Skeletal muscle satellite cell (primary cell): ENCODE data around the gene SLC22A12.
"Not testable (repeated sequence)": the region's sequence is repeated elsewhere in the genome, so short reads cannot be mapped to it uniquely, and the experiment has no call there.

Experiments
- H3K27me3 ChIP-seq: 2 replicates; pipeline ENCODE4 v1.7.0; 2013; ENCODE audit warnings: low read length; ENCODE audit not compliant: control insufficient read depth, insufficient read depth
- H3K36me3 ChIP-seq: 2 replicates; pipeline ENCODE4 v1.7.0; 2013; ENCODE audit warnings: mild to moderate bottlenecking, control low read depth, low read length; ENCODE audit not compliant: insufficient read depth
- H3K4me1 ChIP-seq: 2 replicates; pipeline ENCODE4 v1.7.0; 2013; ENCODE audit warnings: low read length; ENCODE audit not compliant: control insufficient read depth, insufficient read depth
- H3K4me2 ChIP-seq: 2 replicates; pipeline ENCODE4 v1.7.0; 2013; ENCODE audit warnings: mild to moderate bottlenecking, low read length
- H3K4me3 ChIP-seq: 2 replicates; pipeline ENCODE4 v1.7.0; 2013; ENCODE audit warnings: low read length
- H3K9ac ChIP-seq: 2 replicates; pipeline ENCODE4 v1.7.0; 2013; ENCODE audit warnings: mild to moderate bottlenecking, low read depth, low read length, moderate library complexity
- H3K9me3 ChIP-seq: replicated peaks from 2 replicates; pipeline ENCODE4 v1.7.0; 2013; ENCODE audit warnings: mild to moderate bottlenecking, control low read depth, low read length

The SLC22A12 gene

DNA sequence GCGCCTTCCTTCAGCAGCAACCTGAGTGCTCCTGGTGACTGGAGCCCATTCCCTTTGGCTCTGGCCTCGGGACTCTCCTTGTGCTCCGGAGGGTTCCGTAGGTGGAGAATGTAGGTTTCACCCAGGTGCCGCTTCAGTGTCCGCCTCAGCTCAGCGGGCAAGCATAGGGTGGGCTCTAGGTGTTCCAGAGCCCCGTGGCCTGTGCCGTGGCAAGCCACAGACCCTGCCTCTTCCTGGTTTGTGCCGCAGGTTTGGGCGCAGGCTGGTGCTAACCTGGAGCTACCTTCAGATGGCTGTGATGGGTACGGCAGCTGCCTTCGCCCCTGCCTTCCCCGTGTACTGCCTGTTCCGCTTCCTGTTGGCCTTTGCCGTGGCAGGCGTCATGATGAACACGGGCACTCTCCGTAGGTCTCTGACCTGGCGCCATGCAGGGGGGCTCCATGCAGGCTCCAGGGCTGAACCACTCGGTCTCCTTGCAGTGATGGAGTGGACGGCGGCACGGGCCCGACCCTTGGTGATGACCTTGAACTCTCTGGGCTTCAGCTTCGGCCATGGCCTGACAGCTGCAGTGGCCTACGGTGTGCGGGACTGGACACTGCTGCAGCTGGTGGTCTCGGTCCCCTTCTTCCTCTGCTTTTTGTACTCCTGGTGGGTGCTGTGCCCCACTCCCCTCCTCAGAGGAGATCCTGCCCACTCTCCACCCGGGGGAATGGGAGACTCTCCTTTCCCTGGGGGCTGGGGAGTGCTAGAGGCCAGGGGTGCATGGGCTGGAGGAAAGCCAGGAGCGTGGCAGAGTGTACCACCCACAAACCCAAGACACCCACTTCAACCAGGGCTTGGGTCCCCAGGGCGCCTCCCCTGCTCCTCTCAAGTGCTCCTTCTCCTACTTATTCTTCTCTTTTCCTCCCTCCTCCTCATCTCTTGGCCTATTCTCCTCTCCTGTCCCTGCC, 2.4 kb downstream of the SLC22A12 start:
- Histone ChIP-seq H3K4me1 (no peaks in the 10 kb centered on the region), H3K9me3 (no peaks in the 10 kb centered on the region), H3K36me3 (no peaks in the 10 kb centered on the region), H3K4me2 (no peak overlapping the region), H3K27me3 (peaks cover 18% of the 10 kb centered on the region), H3K9ac (no peak overlapping the region), H3K4me3 (no peak overlapping the region)

DNA sequence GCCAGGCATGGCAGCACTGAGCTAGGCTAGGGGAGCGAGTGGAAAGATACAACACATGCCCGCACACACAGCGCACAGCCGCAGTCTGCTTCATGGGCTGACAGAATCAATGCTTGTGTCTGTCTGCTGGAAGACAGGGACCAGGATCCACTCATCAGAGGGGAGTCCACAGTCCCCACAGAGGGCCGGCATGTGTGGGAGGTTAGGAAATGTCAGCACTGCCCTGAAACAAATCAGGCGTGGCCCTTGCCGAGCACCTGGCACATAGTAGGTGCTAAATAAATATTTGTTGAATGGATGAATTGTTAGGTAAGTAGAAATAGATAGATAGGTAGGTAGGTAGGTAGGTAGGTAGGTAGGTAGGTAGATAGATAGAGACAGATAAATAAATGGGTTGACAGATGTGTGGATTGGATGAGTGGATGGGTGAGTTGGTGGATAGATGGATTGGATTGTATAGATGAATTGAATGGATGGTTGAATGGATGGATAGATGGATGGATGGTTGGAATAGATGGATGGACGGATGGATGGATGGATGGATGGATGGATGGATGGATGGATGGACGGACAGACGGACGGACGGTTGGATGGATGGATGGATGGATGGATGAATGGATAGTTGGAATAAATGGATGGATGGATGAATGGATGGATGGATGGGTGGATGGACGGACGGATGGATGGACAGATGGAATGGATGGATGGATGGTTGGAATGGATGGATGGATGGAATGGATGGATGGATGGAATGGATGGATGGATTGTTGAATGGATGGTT, 3.3 kb downstream of the SLC22A12 start:
- Histone ChIP-seq H3K27me3 (peaks cover 15% of the 10 kb centered on the region), H3K4me1 (no peaks in the 10 kb centered on the region), H3K36me3 (no peaks in the 10 kb centered on the region), H3K9ac (no peak overlapping the region), H3K4me2 (no peak overlapping the region), H3K4me3 (no peak overlapping the region), H3K9me3 (no peaks in the 10 kb centered on the region)

DNA sequence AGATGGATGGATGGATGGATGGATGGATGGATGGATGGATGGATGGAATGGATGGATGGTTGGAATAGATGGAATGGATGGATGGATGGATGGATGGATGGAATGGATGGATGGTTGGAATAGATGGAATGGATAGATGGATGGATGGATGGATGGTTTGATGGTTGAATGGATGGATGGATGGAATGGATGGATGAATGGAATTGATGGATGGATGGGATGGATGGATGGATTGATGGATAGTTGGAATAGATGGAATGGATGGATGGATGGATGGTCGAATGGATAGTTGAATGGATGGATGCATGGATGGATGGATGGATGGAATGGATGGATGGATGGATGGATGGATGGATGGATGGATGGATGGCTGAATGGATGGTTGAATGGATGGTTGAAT, 4.9 kb downstream of the SLC22A12 start:
- H3K4me1 ChIP-seq, H3K9ac ChIP-seq, H3K9me3 ChIP-seq, H3K4me3 ChIP-seq, H3K4me2 ChIP-seq, H3K36me3 ChIP-seq: not testable (repeated sequence)
- H3K27me3 ChIP-seq: peaks cover 11% of the 10 kb centered on the region

DNA sequence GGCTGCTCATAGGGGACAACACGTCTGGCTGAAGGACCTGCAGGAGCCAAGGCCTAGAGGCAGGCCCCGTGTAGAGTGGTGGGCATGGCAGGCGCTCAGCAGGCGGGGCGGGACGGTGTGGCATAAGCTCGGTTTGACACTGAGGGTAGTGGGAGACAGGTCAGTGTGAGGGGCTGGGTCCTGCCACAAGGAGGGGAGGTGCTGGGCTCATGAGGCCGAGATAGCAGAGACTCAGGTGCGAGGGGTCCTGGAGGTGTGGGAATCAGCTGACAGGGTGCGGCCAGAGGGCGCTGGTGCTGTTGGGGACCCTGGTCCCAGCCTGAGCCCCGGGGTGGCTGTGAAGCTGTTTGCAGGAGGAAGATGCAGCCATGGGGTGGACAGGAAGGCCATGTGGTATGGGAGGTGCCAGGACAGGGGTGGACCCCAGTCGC, 6.7 kb downstream of the SLC22A12 start:
- H3K27me3 ChIP-seq: peaks cover 14% of the 10 kb centered on the region
- no peaks in the 10 kb centered on the region for H3K36me3 ChIP-seq
- no peaks in the 10 kb centered on the region for H3K4me1 ChIP-seq

DNA sequence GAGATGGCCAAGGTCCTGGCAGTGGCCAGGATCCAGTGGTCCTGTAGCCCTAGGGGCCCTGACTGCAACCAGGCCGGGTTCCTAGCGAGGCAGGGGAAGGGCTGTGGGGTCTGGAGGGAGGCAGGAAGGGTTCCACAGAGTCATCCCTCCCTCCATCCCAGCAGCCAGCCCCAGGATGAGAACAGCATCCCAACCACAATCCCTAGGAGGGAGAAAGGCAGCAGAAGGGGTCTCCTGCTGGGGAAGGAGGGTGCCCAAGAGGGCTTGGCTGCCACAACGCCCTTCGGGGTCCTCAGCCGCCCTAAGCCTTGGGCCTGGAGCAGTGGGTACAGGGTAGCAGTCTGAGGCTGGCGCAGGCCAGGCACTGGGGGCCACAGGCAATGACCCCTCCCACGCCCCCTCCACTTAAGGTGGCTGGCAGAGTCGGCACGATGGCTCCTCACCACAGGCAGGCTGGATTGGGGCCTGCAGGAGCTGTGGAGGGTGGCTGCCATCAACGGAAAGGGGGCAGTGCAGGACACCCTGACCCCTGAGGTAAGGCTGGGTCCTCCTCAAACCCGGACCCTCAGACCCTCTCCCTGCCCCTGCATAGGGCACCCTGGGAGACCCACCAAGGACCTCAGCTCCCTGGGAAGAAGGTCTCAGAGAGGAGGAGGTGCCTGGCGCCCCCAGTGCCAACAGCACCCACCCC, 7.2 kb downstream of the SLC22A12 start:
- Histone ChIP-seq H3K4me3 (no peak overlapping the region), H3K4me1 (no peaks in the 10 kb centered on the region), H3K36me3 (no peaks in the 10 kb centered on the region), H3K4me2 (no peak overlapping the region), H3K9ac (no peak overlapping the region), H3K27me3 (peaks cover 13% of the 10 kb centered on the region), H3K9me3 (no peaks in the 10 kb centered on the region)

More for the DNA sequence above, 6.7 kb downstream of the SLC22A12 start:
- no peak overlapping the region for H3K9ac ChIP-seq
- no peak overlapping the region for H3K4me3 ChIP-seq
- no peaks in the 10 kb centered on the region for H3K9me3 ChIP-seq
- no peak overlapping the region for H3K4me2 ChIP-seq

DNA sequence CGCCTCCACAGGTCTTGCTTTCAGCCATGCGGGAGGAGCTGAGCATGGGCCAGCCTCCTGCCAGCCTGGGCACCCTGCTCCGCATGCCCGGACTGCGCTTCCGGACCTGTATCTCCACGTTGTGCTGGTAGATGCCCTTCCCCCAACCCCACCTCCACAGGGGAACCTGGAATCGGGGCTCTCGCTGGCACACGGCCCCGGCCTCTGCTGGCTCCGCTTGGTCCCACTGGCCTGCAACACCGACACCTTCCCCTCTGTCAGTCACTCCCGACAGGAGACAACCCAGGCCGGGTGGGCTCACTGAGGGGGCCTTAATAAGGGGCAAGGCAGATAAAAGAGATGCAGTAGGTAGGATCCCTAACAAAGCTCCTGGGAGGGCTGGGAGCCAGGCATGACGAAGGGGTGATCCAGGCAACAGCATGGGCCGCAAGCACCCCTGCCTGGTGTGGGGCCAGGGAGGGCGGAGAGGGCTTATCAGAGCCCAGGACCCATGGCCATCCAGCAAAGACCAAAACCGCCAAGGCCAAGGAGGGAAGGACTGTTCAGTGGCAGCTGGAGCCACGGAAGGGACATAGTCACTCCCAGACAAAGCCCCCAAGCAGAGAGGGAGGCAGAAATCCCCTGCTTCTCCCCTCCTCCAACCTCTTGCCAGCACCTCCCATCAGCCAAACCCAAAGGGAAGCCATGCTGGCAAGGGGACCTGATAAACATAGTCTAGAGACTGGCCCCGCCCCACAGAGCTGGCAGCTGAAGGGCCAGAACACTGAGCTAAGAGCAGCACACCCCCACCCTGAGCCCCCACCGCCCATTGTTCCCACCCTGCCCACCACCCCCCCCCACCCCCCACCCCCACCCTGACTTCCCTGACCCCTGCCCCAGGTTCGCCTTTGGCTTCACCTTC, 8.0 kb downstream of the SLC22A12 start:
- Histone ChIP-seq H3K9me3 (no peaks in the 10 kb centered on the region), H3K36me3 (no peaks in the 10 kb centered on the region), H3K9ac (no peak overlapping the region), H3K27me3 (peaks cover 16% of the 10 kb centered on the region), H3K4me2 (no peak overlapping the region), H3K4me3 (no peak overlapping the region), H3K4me1 (no peaks in the 10 kb centered on the region)

DNA sequence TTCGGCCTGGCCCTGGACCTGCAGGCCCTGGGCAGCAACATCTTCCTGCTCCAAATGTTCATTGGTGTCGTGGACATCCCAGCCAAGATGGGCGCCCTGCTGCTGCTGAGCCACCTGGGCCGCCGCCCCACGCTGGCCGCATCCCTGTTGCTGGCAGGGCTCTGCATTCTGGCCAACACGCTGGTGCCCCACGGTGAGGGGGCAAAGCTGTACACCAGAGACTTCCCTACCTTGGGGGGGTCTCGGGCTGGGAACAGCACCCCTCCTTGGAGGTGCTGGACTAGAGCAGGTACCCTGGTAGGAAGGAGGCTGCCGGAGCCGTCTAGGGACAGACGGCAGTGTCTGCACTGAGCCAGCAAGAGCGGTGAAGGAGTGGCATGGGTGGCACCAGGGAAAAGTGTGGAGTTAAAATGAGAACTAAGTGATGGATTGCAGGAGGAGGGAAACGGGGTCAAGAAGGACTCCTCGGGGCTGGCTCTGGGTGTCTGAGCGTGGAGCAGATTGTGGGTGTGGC, 8.7 kb downstream of the SLC22A12 start:
- Histone ChIP-seq H3K9ac (no peak overlapping the region), H3K4me1 (no peaks in the 10 kb centered on the region), H3K4me2 (no peak overlapping the region), H3K27me3 (peaks cover 22% of the 10 kb centered on the region), H3K9me3 (no peaks in the 10 kb centered on the region), H3K4me3 (no peak overlapping the region), H3K36me3 (no peaks in the 10 kb centered on the region)

DNA sequence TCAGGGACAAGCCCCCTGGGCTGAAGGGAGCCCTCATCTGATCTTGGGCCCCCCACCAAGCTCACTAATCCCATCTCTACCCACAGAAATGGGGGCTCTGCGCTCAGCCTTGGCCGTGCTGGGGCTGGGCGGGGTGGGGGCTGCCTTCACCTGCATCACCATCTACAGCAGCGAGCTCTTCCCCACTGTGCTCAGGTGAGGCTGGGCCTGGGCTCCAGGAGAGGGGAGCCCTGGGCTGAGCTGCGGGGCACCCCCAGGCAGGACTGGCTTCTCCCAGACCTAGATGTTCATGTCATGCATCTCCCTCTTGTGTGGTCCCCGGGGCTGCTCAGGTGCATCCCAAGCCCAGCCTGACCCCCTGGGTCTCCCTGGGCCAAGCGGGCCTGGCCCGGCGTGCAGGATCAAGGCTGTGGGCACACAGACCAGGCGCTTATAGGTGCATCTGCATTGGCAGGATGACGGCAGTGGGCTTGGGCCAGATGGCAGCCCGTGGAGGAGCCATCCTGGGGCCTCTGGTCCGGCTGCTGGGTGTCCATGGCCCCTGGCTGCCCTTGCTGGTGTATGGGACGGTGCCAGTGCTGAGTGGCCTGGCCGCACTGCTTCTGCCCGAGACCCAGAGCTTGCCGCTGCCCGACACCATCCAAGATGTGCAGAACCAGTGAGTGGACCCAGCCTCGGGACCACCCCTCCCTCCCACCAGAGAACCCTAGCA, 9.4 kb downstream of the SLC22A12 start:
- no peak overlapping the region for H3K4me3 ChIP-seq
- H3K4me2 ChIP-seq: no peak overlapping the region
- no peak overlapping the region for H3K9ac ChIP-seq
- H3K36me3 ChIP-seq: no peaks in the 10 kb centered on the region
- H3K4me1 ChIP-seq: no peaks in the 10 kb centered on the region
- H3K27me3 ChIP-seq: peaks cover 29% of the 10 kb centered on the region
- no peaks in the 10 kb centered on the region for H3K9me3 ChIP-seq

DNA sequence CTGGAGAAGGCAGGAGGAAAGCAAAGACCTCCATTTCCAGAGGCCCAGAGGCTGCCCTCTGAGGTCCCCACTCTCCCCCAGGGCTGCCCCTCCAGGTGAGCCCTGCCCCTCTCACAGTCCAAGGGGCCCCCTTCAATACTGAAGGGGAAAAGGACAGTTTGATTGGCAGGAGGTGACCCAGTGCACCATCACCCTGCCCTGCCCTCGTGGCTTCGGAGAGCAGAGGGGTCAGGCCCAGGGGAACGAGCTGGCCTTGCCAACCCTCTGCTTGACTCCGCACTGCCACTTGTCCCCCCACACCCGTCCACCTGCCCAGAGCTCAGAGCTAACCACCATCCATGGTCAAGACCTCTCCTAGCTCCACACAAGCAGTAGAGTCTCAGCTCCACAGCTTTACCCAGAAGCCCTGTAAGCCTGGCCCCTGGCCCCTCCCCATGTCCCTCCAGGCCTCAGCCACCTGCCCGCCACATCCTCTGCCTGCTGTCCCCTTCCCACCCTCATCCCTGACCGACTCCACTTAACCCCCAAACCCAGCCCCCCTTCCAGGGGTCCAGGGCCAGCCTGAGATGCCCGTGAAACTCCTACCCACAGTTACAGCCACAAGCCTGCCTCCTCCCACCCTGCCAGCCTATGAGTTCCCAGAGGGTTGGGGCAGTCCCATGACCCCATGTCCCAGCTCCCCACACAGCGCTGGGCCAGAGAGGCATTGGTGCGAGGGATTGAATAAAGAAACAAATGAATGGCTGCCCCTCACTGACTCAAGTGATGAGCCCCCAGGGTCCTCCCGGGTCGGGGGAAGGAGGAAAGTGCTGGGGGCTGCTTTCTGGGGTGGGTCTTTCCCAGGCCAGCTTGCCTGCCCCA, 10.8 kb downstream of the SLC22A12 start:
- Histone ChIP-seq H3K27me3 (peaks cover 33% of the 10 kb centered on the region), H3K36me3 (no peaks in the 10 kb centered on the region), H3K4me2 (no peak overlapping the region), H3K9me3 (no peaks in the 10 kb centered on the region), H3K4me3 (no peak overlapping the region), H3K4me1 (no peaks in the 10 kb centered on the region), H3K9ac (no peak overlapping the region)
